ENCODE results near the gene TMEM259.
"Not testable (repeated sequence)": the region's sequence is repeated elsewhere in the genome, so short reads cannot be mapped to it uniquely, and the experiment has no call there.

The TMEM259 gene

GRCh38 chr19:1038978-1039645 lies 18.2 kb upstream of the TMEM259 start:
- no peak for DNase-seq

- DNase-seq, result no peak
Measured at GRCh38 chr19:1037621-1038064, 16.7 kb upstream of the TMEM259 start.

- DNase-seq, result no peak
Measured at GRCh38 chr19:1035998-1036621, 15.2 kb upstream of the TMEM259 start.

GRCh38 chr19:1032264-1032867 lies 11.4 kb upstream of the TMEM259 start:
- DNase-seq, result no peak

- no peak for DNase-seq
Measured at GRCh38 chr19:1028062-1028926, 7.4 kb upstream of the TMEM259 start.

- DNase-seq, result no peak
Measured at GRCh38 chr19:1027650-1028061, 6.7 kb upstream of the TMEM259 start.

GRCh38 chr19:1026783-1027649 lies 6.1 kb upstream of the TMEM259 start:
- no peak for DNase-seq

GRCh38 chr19:1025960-1026782 lies 5.2 kb upstream of the TMEM259 start, which contains the start of gene CNN2:
Gene CNN2 (plus strand): TSS chr19:1026608. CDS start chr19:1026662, 54 bp downstream.
- no peak for DNase-seq

GRCh38 chr19:1025080-1025479 lies 4.2 kb upstream of the TMEM259 start:
- not testable (repeated sequence) for DNase-seq

- DNase-seq, result not testable (repeated sequence)
Measured at GRCh38 chr19:1023883-1024188, 2.9 kb upstream of the TMEM259 start.

- DNase-seq, result no peak
Measured at GRCh38 chr19:1019980-1020867, 699 bp downstream of the TMEM259 start.

- no peak for DNase-seq
Measured at GRCh38 chr19:1019616-1019961, 1.3 kb downstream of the TMEM259 start.

- no peak for DNase-seq
Measured at GRCh38 chr19:1018932-1019615, 1.8 kb downstream of the TMEM259 start.

GRCh38 chr19:1018393-1018792 lies 2.5 kb downstream of the TMEM259 start:
- DNase-seq, result no peak

- no peak for DNase-seq
Measured at GRCh38 chr19:1017906-1018305, 3.0 kb downstream of the TMEM259 start.

- no peak for DNase-seq
Measured at GRCh38 chr19:1017115-1017905, 3.6 kb downstream of the TMEM259 start.

GRCh38 chr19:1016647-1017114 lies 4.2 kb downstream of the TMEM259 start:
- no peak for DNase-seq

GRCh38 chr19:1015782-1016646 lies 4.9 kb downstream of the TMEM259 start:
- no peak for DNase-seq
